T1000 (cell line): ENCODE data around the gene ZNF254.
"Not testable (repeated sequence)": the region's sequence is repeated elsewhere in the genome, so short reads cannot be mapped to it uniquely, and the experiment has no call there.

Source experiments
- DNase-seq: peaks from one replicate; lab custom pipeline; 2025; ENCODE audit warnings: mixed read lengths; lab: John Stamatoyannopoulos, UW

ZNF254 gene

DNA sequence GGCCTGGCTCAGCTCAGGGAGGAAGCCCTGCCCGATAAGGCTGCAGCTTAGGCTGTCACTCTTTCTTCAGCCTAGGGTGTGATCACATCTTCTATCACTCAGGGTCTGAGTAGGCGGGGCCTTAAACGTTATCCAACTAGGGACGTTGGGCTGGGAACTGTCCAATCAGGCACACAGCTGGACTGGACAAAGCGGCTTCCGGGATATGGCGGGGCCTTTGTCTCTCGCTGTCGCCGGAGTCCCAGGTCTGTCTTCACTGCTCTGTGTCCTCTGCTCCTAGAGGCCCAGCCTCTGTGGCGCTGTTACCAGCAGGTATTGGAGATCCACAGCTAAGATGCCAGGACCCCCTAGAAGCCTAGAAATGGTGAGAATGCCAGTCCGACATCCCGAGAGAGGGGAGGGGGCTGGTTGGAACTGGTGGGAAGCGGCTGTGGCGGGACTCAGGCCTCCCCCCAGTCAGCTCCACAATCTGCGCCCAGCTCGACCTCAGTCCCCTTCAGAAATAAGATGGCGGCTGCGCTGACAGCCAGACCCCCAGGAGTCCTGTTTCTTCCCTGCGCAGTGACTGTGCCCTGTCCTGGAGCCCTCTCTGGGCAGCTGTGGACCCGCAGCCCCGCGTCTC, at the start of gene ZNF254:
ZNF254 (plus strand) TSS at position 214 of the 622 bp plus-strand sequence; CDS start at position 335, 121 bp downstream.
- DNase-seq, result peak; percentile 70

DNA sequence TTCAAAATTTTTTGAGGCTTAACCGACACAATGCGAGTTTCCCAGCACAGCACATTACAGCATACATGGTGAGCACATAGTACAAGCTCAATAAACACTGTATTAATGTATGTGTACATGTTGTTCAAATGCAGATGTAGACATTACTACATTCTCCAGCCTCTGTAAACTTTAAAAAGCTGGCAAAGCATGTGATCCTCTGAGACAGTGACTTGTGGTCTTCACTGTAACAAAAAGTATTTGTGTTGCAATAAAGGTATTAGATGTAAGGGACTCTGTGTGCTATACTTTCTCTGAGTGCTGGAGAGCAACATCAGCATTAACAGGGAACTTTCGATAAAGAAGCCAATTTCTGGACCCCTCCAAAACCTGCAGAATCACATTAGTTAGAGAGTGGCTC, 46.4 kb upstream of the ZNF254 start:
- DNase-seq, result no peak

DNA sequence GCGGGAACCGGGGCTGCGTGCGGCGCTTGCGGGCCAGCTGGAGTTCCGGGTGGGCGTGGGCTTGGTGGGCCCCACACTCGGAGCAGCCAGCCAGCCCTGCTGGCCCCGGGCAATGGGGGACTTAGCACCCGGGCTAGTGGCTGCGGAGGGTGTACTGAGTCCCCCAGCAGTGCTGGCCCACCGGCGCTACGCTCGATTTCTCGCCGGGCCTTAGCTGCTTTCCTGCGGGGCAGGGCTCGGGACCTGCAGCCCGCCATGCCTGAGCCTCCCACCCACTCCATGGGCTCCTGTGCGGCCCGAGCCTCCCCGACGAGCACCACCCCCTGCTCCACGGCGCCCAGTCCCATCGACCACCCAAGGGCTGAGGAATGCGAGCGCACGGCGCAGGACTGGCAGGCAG, 45.7 kb upstream of the ZNF254 start:
- not testable (repeated sequence) for DNase-seq

DNA sequence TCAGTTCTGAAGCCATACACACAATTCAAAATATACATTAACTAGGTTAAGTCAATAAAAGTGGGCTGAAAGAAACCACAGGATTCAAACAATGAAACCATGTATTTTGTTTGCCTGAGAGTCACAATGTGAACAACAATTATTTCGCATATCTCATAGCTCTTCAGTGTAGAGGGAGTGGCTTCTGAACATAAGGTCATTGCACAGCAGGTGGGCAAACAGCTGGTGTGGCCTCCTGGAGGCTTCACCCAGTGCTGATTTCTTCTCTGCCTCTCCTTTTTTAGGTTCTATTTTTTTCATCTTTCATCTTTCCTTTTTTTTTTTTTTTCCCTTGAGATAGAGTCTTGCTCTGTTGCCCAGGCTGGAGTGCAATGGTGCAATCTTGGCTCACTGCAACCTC, 40.4 kb upstream of the ZNF254 start:
- DNase-seq, result no peak

DNA sequence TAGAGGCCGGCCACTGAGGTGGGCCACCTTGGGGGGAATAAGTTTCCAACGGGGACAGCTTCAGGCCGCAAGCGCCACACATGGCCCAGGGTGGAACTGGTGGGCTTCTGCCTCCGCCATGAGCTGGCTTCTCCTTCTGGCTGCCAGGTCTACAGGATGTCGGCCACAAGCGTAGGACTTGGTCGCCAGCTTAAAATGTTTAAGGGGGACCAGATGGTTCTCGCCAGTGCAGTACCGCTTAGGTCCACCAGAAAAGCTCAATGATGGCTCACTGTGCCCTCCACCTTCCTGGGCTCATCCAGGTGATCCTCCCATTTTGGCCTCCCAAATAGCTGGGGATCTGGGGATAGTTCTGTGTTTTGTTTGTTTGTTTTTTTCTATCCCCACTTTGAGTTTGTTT, 38.7 kb upstream of the ZNF254 start:
- no peak for DNase-seq

DNA sequence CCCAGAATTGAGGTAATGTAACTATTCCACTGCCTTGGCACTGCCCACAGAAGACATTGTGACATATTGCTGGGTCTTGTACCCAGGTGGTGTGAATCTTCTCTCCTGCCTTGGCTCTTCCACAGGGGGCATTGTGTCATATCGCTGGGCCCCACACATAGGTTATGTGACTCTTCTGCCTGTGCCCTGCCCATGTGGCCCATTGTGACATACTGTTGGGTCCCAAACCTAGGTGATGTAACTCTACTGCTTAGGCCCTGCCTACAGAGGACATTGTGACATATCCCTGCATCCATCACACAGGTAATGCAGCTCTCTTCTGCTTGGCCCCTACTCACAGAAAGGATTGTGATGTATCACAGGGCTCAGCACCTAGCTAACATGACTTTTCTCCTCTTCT, 37.5 kb upstream of the ZNF254 start:
- DNase-seq, result no peak

DNA sequence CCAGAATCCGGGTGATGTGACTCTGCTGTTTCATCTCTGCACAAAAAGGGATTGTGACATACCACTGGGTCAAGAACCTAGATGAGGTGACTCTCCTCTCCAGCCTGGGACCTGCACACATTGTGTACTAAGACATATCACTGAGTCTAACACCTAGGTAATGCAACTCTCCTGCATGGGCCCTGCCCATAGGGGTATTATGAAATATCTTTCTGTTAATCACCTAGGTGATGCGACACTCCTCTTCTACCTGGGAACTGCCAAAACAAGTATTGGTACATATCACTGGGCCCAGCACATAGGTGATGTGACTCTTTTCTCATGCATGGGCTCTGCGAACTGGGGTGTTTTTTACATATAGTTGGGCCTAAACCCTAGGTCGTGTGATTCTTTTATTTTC, 35.5 kb upstream of the ZNF254 start:
- no peak for DNase-seq

DNA sequence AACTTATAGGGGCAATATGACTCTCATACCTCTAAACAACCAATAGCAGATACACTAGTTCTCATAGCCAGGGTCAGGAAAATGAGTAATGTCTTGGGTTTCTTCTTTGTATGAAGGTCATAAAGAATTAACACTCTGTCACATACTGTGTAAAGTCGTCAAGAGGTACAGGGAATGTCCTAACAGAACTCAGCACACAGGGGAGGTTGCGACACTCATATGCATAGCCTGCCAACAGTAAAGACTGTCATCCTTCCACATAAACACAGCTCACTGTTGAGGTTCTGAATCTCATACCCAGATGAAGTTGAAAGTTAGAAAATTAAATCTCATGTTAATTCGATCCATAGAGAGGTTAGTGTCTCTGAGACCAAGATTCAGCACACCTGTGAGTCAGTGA, 34.2 kb upstream of the ZNF254 start:
- no peak for DNase-seq

DNA sequence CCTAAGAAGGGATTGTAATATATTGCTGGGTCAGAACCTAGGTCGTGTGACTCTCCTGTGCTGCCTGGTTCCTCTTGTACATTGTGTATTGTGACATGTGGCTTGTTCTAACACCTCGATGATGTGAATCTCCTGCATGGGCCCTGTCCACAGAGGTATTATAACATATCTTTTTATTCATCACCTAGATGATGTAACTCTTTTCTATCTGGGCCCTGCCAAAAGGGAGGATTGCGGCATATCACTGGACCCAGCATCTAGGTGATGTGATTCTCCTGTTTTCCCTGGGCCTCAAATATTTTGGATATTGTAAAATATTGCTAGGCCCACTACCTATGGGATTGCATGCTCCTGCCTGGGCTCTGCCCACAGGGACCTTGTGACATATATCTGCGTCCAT, 33.4 kb upstream of the ZNF254 start:
- DNase-seq, result no peak

DNA sequence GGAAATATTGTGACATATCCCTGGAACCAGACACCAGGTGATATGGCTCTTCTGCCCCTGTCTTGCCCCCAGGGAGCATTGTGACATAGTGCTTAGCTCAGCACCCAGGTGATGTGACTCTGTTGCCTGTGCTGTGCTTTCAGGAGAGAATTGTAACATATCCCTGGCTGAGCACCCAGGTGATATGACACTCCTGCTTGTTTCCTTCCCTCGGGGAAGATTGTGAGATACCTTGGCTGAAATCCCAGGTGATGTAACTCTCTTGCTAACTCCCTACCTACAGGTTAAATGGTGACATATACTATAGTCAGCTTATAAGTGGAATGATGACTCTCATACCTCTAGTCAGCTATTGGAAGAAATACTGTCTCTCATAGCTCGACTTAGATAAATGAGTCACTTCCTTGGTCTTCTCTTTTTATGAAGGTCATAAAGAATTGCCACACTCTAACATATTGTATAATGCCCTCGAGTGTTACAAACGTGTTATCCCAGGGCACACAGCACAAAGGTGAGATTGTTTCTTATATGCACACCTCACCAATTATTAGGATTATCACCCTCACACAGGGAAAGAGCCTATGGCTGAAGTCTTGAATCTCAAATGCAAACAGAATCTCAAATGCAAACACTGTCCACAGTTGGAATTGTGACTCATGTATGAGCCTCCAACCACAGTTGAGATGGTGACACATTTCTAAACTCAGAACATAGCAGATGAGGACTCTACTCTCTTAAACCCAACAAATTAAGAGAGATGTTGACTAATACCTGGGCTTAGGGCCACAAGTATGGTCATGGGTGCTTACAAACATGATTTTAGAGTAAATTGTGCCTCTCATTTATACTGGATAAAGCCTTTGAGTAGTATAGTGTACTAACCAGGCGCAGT, 32.7 kb upstream of the ZNF254 start:
- peak; percentile 49 for DNase-seq

DNA sequence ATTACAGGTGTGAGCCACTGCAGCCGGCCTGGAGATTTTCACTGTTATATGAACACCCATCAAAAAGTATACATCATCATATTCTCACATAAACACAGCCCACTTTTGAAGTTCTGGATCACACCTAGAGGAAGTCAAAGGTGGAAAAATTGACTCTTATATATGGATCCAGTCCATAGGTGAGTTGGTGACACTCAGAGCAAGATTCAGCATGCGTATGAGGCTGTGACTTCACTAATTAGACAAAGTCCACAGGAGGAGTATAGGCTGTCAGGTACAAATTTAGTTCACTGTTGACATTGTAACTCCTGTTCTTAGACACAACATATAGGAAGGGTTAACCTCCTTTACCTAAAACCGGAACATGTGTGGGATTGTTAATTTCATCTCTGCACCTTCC, 31.4 kb upstream of the ZNF254 start:
- DNase-seq, result no peak

DNA sequence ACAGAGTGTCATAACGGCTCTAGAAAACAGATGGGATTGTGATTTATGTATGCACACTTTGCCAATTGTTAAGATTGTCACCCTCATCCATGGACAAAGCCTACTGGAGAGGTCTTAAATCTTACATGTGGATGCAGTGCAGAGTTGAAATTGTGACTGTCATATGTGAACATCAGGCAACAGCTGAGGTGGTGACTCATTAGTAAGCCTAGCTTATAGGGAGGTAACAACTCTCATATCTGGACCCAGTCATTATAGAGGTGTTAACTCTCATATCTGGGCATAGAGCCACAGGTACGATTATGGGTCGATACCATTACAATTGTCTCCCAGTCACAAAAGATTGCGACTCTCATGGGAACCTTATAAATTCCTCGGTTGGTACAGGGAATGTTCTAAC, 29.8 kb upstream of the ZNF254 start:
- no peak for DNase-seq

DNA sequence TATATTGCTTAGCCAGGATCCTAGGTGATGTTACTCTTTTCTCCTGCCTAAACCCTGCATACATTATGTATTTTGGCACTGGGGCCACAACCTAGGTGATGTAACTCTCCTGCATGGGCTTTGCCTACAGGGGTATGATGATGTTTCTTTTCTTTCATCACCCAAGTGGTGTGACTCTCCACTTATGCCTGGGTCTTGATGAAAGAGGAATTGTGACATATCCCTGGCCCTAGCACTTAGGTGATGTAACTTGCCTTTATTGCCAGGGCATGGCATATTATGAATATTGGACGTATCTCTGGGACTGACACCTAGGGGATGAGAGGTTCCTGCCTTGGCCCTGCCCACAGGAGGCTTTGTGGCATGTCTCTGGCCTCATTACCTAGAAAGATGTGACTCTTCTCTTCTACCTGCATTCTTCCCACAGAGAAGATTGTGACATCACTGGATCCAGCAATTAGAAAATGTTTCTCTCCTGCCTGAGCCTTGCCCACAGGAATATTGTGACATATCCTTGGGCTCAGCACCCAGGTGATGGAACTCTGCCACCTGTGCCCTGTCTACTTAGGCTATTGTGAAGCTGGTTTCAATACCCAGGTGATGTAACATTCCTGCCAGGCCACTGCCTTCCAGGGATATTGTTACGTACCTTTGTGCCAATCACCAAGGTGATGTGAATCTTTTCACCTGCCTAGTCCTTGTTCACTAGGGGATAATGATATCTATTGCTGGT, 27.3 kb upstream of the ZNF254 start:
- no peak for DNase-seq

DNA sequence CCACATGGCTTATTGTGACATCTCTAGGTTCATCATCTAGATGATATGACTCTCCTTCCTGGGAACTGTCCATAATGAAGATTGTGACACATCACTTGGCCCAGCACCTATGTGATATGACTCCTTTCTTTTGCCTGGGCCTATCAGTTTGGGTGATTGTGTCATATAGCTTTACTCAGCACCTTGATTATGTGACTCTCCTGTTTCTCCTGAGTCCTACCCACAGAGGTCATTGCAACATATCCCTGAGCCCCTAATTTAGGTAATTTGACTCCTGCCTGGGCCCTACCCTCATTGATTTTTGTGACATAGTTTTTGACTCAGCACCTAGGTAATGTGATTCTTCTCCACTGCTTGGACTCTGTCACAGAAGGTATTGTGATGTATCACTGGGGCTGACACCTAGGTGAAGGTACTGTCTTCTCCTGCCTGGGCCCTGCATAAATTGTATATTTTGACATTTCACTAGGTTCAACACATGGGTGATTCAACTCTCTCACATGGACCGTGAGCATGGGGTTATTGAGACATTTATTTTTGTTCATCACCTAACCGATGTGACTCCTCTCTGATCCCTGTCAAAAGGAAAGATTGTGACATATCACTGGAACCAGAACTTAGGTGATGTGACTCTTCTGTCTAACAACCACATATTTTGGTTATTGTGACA, 26.2 kb upstream of the ZNF254 start:
- DNase-seq, result no peak

DNA sequence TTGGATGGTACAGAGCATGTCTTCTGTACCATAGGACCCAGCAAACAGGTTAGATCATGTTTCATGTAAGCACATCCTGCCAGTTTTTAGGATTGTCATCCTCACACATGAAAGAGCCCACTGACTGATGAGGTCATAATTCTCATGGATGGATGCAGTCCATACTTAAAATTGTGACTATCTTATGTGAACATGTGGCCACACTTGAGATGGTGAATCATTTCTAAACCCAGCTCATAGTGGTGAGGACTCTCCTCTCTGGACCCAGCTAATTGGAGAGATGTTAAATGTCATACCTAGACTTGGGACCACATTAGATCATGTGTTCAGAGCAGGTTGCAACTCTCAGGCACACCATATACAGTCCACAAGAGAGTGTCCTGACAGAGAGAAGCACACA, 24.8 kb upstream of the ZNF254 start:
- no peak for DNase-seq

DNA sequence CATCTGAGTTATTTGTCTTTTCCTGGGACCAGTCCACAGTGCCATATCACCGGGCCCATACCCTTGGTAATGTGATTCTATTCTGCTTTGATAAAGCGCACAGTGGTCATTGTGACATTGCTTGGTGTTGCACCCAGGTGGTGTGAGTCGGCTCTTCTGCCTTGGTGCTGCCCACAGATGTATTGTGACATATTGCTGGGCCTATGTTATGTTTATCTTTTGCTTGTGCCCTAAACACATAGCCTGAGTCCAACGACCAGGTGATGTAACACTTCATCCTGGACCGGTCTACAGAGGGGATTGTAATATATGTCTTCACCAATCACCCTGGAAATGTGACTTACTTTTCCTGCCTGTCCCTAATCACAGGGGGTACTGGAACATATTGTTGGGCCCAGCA, 23.7 kb upstream of the ZNF254 start:
- no peak for DNase-seq

DNA sequence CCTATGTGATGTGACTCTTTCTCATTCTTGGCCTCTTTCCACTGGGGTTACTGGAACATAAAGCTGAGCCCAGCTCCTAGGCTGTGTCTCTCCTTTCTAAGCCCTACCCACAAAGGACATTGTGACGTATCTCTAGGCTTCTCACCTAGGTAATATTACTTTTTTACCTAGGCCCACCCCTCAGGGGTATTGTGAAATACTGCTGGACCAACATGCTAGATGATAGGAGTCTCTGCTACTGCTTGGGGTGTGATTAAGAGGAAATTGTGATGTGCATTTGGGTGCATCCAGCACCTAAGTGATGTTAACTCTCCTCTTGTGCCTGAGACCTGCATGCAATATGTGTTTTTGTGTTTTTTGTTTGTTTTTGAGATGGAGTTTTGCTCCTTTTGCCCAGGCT, 22.8 kb upstream of the ZNF254 start:
- DNase-seq, result no peak

DNA sequence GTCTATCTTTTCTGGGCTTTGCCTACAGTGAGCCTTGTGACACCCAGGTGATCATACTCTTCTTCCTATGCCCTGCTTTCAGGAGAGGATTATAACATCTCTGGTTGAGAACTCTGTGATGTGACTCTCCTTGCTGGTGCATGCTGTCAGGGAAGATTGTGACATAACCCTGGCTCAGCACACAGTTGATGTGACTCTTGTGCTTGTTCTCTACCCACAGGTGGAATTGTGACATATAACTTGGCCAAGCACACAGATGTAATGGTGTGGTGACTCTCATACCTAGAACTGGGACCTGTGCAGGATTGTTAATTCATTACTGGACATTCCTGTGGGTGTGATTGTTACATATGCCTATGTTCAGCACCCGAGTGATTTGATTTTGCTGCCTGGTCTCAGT, 21.7 kb upstream of the ZNF254 start:
- DNase-seq, result no peak

DNA sequence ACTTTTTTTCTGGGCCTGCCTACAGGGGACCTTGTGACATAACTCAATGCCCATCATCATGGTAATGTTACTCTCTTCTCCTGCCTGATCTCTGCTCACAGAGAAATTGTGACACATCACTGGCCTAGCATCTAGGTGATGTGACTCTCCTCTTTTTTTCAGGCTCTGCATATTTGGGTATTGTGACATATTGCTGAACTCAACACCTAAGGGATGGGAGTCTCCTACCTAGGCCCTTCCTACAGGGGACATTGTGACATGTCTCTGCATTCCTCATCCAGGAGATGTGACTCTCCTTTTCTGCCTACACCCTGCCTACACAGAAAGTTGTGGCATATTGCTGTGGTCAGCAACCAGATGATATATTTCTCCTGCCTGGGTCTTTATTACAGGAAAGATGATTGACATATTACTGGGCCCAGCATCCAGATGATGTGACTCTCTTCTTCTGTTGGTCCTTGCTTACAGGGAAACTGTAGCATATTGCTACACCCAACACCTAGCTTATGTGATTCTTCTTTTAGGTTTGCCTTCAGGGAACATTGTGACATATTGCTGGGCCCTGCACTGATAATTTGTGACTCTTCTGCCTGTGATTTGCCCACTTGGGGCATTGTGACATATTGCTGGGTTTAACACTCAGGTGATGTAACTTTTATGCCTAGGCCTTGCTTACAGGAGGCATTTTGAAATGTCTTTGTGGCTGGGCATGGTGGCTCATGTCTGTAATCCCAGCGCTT, 21.0 kb upstream of the ZNF254 start:
- DNase-seq, result no peak

DNA sequence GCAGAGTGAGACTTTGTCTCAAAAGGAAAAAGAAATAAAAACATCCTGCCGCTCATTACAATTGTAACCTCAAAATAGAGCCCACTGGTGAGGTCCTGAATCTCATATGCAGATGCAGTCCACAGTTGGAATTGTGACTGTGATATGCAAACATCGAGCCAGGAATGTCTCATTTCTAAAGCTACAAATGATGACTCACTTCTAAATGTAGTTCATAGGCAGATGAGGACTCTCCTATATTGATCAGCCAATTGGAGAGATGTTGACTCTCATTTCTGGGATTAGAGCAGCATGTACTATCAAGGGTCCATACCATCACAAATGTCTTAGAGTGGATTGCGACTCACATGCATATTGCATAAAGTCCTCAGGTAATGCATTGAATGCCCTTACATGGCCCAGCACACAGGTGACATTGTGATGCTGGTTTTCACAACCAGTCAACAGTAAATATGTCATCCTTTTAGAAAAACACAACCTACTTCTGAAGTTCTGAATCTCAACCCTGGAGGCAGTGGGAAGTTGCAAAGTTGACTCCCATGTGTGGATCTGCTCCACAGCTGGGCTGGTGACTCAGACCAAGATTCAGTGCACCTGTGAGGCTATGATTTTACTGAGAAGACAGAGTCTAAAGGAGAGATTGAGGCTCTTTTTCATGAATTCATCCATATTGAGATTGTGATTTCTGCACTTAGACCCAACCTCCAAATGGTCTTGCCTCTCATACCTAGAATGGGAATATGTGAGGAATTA, 16.9 kb upstream of the ZNF254 start:
- no peak for DNase-seq

DNA sequence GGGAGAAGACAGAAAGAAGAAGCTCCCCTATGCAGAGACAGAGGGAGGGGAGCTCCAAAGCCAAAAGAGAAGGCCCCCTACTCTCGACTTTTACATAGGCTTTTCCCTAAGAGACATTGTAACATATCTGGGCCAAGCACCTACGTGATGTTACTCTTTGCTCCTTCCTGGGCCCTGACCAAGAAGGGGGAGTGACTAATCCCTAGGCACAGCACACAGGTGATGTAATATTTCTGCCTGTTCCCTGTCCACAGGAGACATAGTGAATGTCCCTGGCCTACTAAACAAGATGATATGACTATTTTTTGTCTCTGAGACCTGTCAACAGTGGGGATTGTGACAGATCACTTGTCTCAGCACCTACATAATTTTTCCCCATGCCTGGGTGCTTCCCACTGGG, 15.9 kb upstream of the ZNF254 start:
- DNase-seq, result no peak
